GM12878 (cell line): Measurements from ENCODE around the gene THEM4. TPM values are rescaled to one million over a fixed set of nuclear protein-coding genes. Genes with fewer than 3 reads are reported as not detected.

Source experiments
- ATAC-seq: fragments of 200-7000 bp; cut with Tn5 transposase; 3 replicates; pipeline ENCODE4 v1.9.1; 2020; ENCODE audit warnings: mild to moderate bottlenecking, moderate library complexity
- BruUV-seq: library from RNA; stranded (reverse); fragments of 400-500 nt; replicated peaks from 2 replicates; lab custom pipeline; 2021; lab: Mats Ljungman, UMichigan
- CTCF ChIA-PET: fragments of 300-600 bp; sonication (Branson Sonifier 250); formaldehyde crosslinking; extraction: SDS; loops from one replicate; lab custom pipeline; 2021; ENCODE audit warnings: inconsistent platforms; lab: Yijun Ruan, JAX
- POLR2A ChIA-PET: fragments of 350-600 bp; formaldehyde crosslinking; extraction: SDS; loops from one replicate; lab custom pipeline; 2021; ENCODE audit warnings: inconsistent platforms; lab: Charles Lee
- RAD21 ChIA-PET: fragments of 300-600 bp; sonication (Branson Sonifier 250); formaldehyde crosslinking; loops from one replicate; lab custom pipeline; 2023; ENCODE audit warnings: antibody characterized with exemption; ENCODE audit not compliant: unreplicated experiment; lab: Charles Lee
- SMC1A ChIA-PET: fragments of 300-600 bp; sonication (Branson Sonifier 250); formaldehyde crosslinking; loops from one replicate; lab custom pipeline; 2023; ENCODE audit not compliant: unreplicated experiment, uncharacterized antibody; lab: Charles Lee
- DNase-seq: peaks from one replicate; pipeline ENCODE4 v3.0.0-alpha.2; 2011; ENCODE audit warnings: low read depth, low spot score
- FAIRE-seq: peaks from 3 replicates; lab custom pipeline; 2011; peaks lifted over from hg19 to GRCh38; lab: Jason Lieb, UNC
- H2AFZ ChIP-seq: 2 replicates; pipeline ENCODE4 v1.6.0; 2011; ENCODE audit warnings: low read depth, low read length, control low read depth; ENCODE audit not compliant: control insufficient read depth
- H3K27ac ChIP-seq: 2 replicates; pipeline ENCODE4 v1.5.1; 2011; ENCODE audit warnings: control low read depth; ENCODE audit not compliant: control insufficient read depth, insufficient read depth
- H3K27me3 ChIP-seq, 2 experiments: replicated peaks in 1 of 2; 2 replicates each; pipeline versions ENCODE4 v1.6.0 to v1.6.1; 2011; ENCODE audit warnings: low read length in 1 of 2; ENCODE audit not compliant: control insufficient read depth in 2 of 2, insufficient read depth in 2 of 2
- H3K36me3 ChIP-seq, 2 experiments: 2 replicates each; pipeline ENCODE4 v1.5.1; 2011; ENCODE audit warnings: low read length in 1 of 2; ENCODE audit not compliant: control insufficient read depth in 2 of 2, insufficient read depth in 2 of 2
- H3K4me1 ChIP-seq: 2 replicates; pipeline ENCODE4 v1.6.1; 2011; ENCODE audit warnings: mild to moderate bottlenecking, low read length, moderate library complexity, mixed read lengths; ENCODE audit not compliant: control insufficient read depth, insufficient read depth
- H3K4me2 ChIP-seq: 2 replicates; pipeline ENCODE4 v1.6.0; 2011; ENCODE audit warnings: control low read depth; ENCODE audit not compliant: control insufficient read depth, insufficient read depth
- H3K4me3 ChIP-seq: fragments of 200-600 bp; sonication (generic); 2 replicates; pipeline ENCODE4 v1.5.1; 2016
- H3K79me2 ChIP-seq: 2 replicates; pipeline ENCODE4 v1.6.0; 2011; ENCODE audit warnings: low read length; ENCODE audit not compliant: control insufficient read depth, insufficient read depth
- H3K9ac ChIP-seq: 2 replicates; pipeline ENCODE4 v1.8.0; 2011; ENCODE audit warnings: low read length, control low read depth, mixed read lengths; ENCODE audit not compliant: control insufficient read depth, insufficient read depth
- H3K9me3 ChIP-seq: replicated peaks from 3 replicates; pipeline ENCODE4 v1.5.1; 2011; ENCODE audit warnings: mild to moderate bottlenecking, low read length; ENCODE audit not compliant: control insufficient read depth, insufficient read depth
- H4K20me1 ChIP-seq: 2 replicates; pipeline ENCODE4 v1.6.0; 2011; ENCODE audit not compliant: control insufficient read depth, insufficient read depth
- BACH1 ChIP-seq: fragments of 450-650 bp; IDR thresholded peaks from 2 replicates; pipeline ENCODE4 v1.6.1; 2017; ENCODE audit warnings: mild to moderate bottlenecking, borderline replicate concordance
- BRCA1 ChIP-seq: IDR thresholded peaks from 2 replicates; pipeline ENCODE4 v1.6.1; 2011; ENCODE audit warnings: low read depth, low read length, improper control_type of control experiment
- E4F1 ChIP-seq: fragments of 450-650 bp; IDR thresholded peaks from 2 replicates; pipeline ENCODE4 v1.6.1; 2018; ENCODE audit warnings: borderline replicate concordance, mild to moderate bottlenecking; ENCODE audit not compliant: partially characterized antibody
- ELK1 ChIP-seq: IDR thresholded peaks from 2 replicates; pipeline ENCODE4 v1.6.1; 2012; ENCODE audit warnings: low read depth, low read length, improper control_type of control experiment
- ESRRA ChIP-seq: IDR thresholded peaks from 2 replicates; pipeline ENCODE4 v1.6.1; 2012; ENCODE audit warnings: mild to moderate bottlenecking, low read length, improper control_type of control experiment
- ETV6 ChIP-seq, 2 experiments: fragments of 450-650 bp in 1 of 2; IDR thresholded peaks in 1 of 2; conservative IDR thresholded peaks in 1 of 2; 2 replicates each; pipeline ENCODE4 v1.6.1; 2014; ENCODE audit warnings: antibody characterized with exemption in 1 of 2, borderline replicate concordance in 1 of 2, low read depth in 1 of 2, mild to moderate bottlenecking in 1 of 2, moderate library complexity in 1 of 2
- GATAD2B ChIP-seq: fragments of 450-650 bp; conservative IDR thresholded peaks from 2 replicates; pipeline ENCODE4 v1.6.1; 2017; ENCODE audit warnings: low read depth, mild to moderate bottlenecking, moderate library complexity
- HDAC6 ChIP-seq: fragments of 200-600 bp; sonication (generic); IDR thresholded peaks from one replicate; pipeline ENCODE4 v1.8.0; 2017; ENCODE audit warnings: antibody characterized with exemption; ENCODE audit not compliant: unreplicated experiment
- HDGF ChIP-seq: fragments of 450-650 bp; IDR thresholded peaks from 2 replicates; pipeline ENCODE4 v1.6.1; 2016; ENCODE audit warnings: antibody characterized with exemption
- JUNB ChIP-seq: IDR thresholded peaks from 2 replicates; pipeline ENCODE4 v1.6.1; 2016; ENCODE audit warnings: antibody characterized with exemption, mild to moderate bottlenecking
- MAX ChIP-seq: IDR thresholded peaks from 2 replicates; pipeline ENCODE4 v1.6.1; 2012; ENCODE audit warnings: low read depth, low read length, improper control_type of control experiment
- MYC ChIP-seq: IDR thresholded peaks from 2 replicates; pipeline ENCODE4 v1.6.1; 2011; ENCODE audit warnings: mild to moderate bottlenecking, low read length, moderate library complexity, inconsistent platforms; ENCODE audit not compliant: insufficient read depth, insufficient replicate concordance, insufficient read length, severe bottlenecking
- PAX5 ChIP-seq: IDR thresholded peaks from 2 replicates; pipeline ENCODE4 v1.6.1; 2011; ENCODE audit warnings: low read depth, low read length, borderline replicate concordance
- PAX8 ChIP-seq: fragments of 450-650 bp; IDR thresholded peaks from 2 replicates; pipeline ENCODE4 v1.6.1; 2017; ENCODE audit warnings: mild to moderate bottlenecking, moderate library complexity
- RCOR1 ChIP-seq: conservative IDR thresholded peaks from 2 replicates; pipeline ENCODE4 v1.6.1; 2012; ENCODE audit warnings: low read depth, low read length, improper control_type of control experiment
- TBL1XR1 ChIP-seq: IDR thresholded peaks from 2 replicates; pipeline ENCODE4 v1.6.1; 2012; ENCODE audit warnings: low read depth, low read length, improper control_type of control experiment
- ZNF207 ChIP-seq: fragments of 450-650 bp; IDR thresholded peaks from 2 replicates; pipeline ENCODE4 v1.6.1; 2014; ENCODE audit warnings: antibody characterized with exemption, mild to moderate bottlenecking, borderline replicate concordance
- WGBS: methylation state at CpG from one replicate; pipeline ENCODE4 v1.1.6; 2016; ENCODE audit warnings: low lambda C conversion rate; ENCODE audit not compliant: insufficient replicate concordance, insufficient coverage; ENCODE audit errors: missing lambda C conversion rate; 5-methylcytosine and 5-hydroxymethylcytosine counted together
- in situ Hi-C: fragments of 300-500 bp; cut with MboI; formaldehyde crosslinking; loops from 9 replicates; pipeline ENCODE4 v1.14.3; 2018; ENCODE audit warnings: mixed read lengths
- intact Hi-C: fragments of 100-400 bp; cut with micrococcal nuclease; formaldehyde crosslinking; loops from one replicate; pipeline ENCODE4 v1.14.2; 2022; ENCODE audit not compliant: unreplicated experiment
- polyA plus RNA-seq, 11 experiments: library from polyadenylated mRNA; depleted of rRNA in 4 of 11; unstranded in 6 of 11; stranded (reverse) in 5 of 11; fragments of >200 nt; fragmentation: Nextera tagmentation in 4 of 11; fragmentation: Illumina TruSeq in 1 of 11; extraction: Ambion mirVana in 4 of 11; extraction: Trizol in 1 of 11; gene quantifications; 1 replicate in 1 of 11; 2 replicates in 10 of 11; pipeline versions ENCODE4 v1.2.1 to v1.2.3, GENCODE V29; 2011 to 2016; ENCODE audit warnings: inconsistent platforms in 2 of 11, missing spikeins in 2 of 11, low read depth in 1 of 11
- total RNA-seq, 4 experiments: library from RNA; depleted of rRNA in 3 of 4; stranded (reverse); fragments of >200 nt in 3 of 4; fragmentation: Illumina TruSeq in 1 of 4; extraction: Trizol in 1 of 4; gene quantifications; 2 replicates each; pipeline versions ENCODE4 v1.2.1 to v1.2.3, GENCODE V29; 2013 to 2021

THEM4 gene
- total and polyA plus RNA-seq, 10 of the 15 experiments (the other 5 are each of a cell fraction or from before 2014, with no cell fraction given): 3.4 to 30.8 (median 17.9) TPM

GRCh38 chr1:151892190-151892589 lies 17.1 kb downstream of the THEM4 start:
- H3K27me3 ChIP-seq: no peaks in the 10 kb centered on the region
- no peak overlapping the region for H3K4me2 ChIP-seq
- BruUV-seq: no TSS peak
- TF ChIP-seq HDGF (no peak), MAX (no peak), MYC (no peak), HDAC6 (no peak), E4F1 (no peak), ZNF207 (no peak), TBL1XR1 (no peak), ESRRA (no peak), PAX8 (no peak), RCOR1 (no peak), BACH1 (no peak), ETV6 (conservative IDR thresholded peaks at IDR 0.05 in 1 of 2, IDR thresholded peaks at IDR 0.05 in 1 of 2; ENCODE audit: borderline replicate concordance in 1 of 2, low read depth in 1 of 2) (no peak), GATAD2B (no peak), JUNB (no peak), ELK1 (no peak), PAX5 (no peak), BRCA1 (no peak)
- ChIA-PET CTCF (interaction anchor here (1.3 to 1.5 kb wide), 2 partner anchors 11 to 44 kb away, joined by 3 to 4 read pairs; no protein-coding TSS in a partner anchor), SMC1A (interaction anchor here (1.4 kb wide), 1 partner anchor 44 kb away, joined by 4 read pairs; no protein-coding TSS in a partner anchor), RAD21 (no interaction called here), POLR2A (no interaction called here)
- no peaks in the 10 kb centered on the region for H3K4me1 ChIP-seq
- no peaks in the 10 kb centered on the region for H4K20me1 ChIP-seq
- DNase-seq: no peak
- no peak overlapping the region for H3K9ac ChIP-seq
- intact Hi-C loops: loop anchor here (5.0 kb wide), 1 partner anchor 40 kb away; no protein-coding TSS in a partner anchor
- FAIRE-seq: no peak
- no peak overlapping the region for H3K27ac ChIP-seq
- ATAC-seq: no peak
- in situ Hi-C loops: no loop called here
- H2AFZ ChIP-seq: no peak overlapping the region
- H3K4me3 ChIP-seq: no peak overlapping the region
- 0 out of 4 replicates have a peak, but pooled peaks cover 0 to 7% of the 10 kb centered on the region in 2 experiments for H3K36me3 ChIP-seq
- WGBS: 94% methylated on average over 2 of the region's 2 CpGs
- H3K79me2 ChIP-seq: no peaks in the 10 kb centered on the region
- H3K9me3 ChIP-seq: no peaks in the 10 kb centered on the region
